GM21390 (cell line): ENCODE measurements around the gene ARHGAP35.

Source experiments
- ATAC-seq: cut with Tn5 transposase; IDR thresholded peaks from one replicate; pipeline ENCODE4 v1.9.1; 2021; ENCODE audit not compliant: unreplicated experiment

Gene ARHGAP35

DNA sequence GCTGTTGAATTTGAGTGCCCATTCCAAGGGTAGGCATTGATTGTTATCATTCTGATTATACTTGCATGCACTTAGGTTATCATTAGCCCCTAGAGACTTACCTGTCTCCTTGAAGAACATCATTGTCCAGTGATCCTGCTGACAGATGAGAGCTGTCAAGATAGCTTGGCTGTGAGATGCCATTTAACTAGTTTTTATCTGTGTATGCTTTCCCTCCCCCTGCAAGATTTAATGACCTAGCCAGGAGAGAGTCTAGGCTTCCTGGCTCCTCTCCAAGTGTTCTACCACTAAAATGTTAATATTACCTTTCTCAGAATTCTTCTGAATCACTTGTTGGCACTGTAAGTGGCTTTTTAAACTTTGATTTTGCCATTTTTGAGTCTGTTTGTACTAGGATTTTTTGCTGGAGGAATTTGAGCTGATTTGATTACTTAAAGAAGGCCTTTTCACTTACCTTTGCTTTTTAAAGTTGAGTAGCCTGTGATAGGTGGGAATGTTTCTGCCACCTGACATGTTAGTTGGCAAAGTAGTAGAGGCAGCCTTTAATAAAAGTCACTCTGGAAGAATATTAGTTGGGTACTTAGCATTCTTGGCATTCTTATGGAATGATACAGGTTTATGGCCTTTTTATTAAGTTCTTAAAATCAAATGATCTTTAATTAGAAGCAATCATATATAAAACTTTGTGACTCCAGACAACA, 41.1 kb downstream of the ARHGAP35 start:
- ATAC-seq: no peak

DNA sequence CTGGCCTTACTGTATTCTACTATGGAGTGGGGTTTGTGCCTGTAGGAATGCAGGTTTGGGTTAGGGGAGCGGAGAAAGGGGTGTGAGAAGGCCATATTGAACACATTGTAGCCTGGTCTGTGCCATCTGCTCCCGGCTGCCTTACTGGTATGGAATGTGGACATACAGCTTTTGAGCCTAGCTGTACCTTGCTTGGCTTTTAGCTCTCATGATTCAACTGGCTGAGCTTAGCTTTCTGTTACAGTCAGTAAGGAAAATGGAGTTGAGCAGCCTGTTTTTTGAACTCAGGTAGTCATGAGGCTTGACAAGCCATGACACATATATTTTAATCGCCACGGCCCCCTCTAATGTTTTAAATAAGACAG, 41.6 kb downstream of the ARHGAP35 start:
- ATAC-seq: no peak

DNA sequence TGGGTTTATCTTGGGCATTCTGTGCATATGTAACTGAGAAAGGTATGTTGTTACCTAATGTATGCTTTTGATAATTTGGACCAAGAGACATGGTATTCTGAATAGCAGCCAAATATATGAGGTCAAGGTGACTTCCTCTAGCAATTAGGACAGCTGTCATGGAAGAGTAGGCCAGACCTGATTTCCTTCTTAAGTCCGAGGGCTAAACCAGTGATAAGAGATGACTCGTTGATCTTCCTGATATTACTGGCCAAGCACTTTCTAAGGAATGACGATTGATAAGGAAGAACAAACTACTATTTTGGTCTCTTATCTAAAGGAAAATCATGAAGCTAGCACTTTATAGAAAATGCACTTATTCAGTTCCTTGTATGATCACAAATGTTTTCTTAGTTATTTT, 42.7 kb downstream of the ARHGAP35 start:
- no peak for ATAC-seq

DNA sequence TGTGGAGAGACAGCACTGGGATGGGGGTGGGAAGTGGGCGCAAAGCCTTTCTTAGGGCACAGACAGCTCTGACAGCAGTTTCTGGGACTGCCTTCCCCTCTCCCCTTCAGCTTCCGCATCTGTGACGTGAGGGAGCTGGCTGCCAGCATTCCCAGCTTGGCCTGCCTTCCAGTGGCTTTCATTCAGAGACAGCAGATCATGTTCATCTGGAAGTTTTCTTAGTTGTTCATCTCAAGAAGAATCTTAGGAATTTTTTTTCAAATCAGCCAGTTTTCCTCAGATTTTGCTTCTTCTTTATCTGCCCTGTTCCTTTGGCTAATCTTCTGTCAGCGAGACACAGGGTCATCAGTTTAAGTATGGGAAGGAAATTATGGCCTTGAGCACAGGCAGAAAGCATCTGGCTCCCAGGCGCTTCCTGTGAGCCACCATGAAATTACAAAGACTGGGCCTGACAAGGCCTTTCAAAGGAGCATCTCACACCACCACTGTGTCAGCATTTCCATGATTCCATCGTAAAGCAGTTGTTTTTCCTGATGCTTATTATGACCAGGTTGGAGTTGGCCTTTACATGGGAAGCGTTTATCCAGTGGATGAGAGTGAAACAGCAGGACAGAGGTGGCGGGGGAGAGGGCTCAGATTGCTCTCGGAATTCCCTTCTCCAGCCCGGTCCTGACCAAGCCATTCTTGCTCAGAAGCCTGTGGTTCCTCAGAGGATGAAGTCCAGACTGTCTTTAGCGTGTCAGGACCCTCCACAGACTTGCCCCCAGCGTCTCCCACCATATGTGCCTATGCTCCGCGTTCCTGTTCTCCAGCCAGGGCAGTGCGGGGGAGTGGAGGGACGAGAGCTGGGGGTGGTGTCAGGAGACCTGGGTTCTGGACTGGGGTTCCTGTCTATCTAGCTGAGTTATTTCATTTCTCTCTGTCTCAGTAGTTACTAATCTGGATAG, 43.6 kb downstream of the ARHGAP35 start:
- ATAC-seq: no peak

DNA sequence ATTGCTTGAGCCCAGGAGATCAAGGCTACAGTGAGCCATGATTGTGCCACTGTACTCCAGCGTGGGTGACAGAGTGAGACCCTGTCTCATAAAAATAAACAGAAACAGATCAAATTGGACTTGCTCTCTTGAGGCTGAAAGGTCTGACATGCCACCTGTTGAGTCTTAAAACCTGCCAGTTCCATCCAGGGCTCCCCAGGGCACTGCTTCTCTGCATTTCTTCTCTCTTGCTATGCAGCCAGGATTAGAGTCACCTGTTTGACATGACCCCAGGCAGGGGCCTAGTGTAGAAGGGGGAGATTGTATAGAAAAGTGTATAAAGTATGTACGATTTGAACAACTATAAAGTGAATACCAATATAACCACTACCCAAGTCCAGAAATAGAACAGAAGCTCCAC, 45.4 kb downstream of the ARHGAP35 start:
- ATAC-seq: no peak

DNA sequence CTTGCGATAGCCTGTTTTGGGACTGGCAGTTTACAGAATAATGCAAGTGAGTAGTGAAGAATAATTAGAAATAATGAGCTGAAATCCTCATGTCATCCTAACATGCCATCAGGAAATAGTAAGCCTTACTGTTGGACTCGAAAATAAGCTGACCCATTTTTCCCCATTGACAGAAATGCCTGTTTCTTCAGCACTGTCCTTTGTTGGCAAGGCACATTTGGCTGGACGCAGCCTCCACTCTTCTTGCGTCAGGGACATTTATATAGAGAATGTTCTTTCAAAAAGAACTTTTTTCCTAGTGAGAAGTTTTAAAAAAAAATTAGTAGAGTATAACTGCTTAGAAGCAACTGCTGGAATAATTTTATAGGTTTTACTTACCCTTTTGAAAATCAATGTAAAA, 47.1 kb downstream of the ARHGAP35 start:
- ATAC-seq: no peak

DNA sequence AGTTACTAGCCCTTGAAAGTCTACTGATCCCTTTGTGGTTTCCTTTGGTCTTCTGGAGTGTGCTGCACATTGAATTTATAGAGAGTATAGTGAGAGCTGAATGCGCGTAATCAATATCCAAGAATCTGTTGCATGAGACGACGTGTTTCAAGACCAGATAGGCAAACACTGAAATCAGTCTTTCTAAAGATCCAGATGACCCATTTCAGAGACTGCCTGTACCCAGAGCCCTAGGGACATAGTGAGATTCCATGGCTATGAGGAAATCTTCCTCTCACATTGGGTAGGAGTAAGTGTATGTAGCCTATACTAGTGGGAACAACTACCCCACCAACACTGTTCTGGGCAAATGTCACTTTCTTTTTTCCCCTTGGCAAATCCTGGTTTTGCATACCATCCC, 48.6 kb downstream of the ARHGAP35 start:
- ATAC-seq: no peak
